Activated CD8-positive, alpha-beta memory T cell treated with anti-CD3 and anti-CD28 coated beads, Interleukin-2, amount 50 U/mL, for 1 hour (primary cell): ENCODE data around the gene MSI2.

Source experiments
- DNase-seq: peaks from one replicate; pipeline ENCODE4 v3.0.0-alpha.2; 2020; ENCODE audit errors: extremely low read depth

MSI2 gene

GRCh38 chr17:57316361-57316760 lies 60.0 kb downstream of the MSI2 start:
- no peak for DNase-seq

GRCh38 chr17:57317079-57317478 lies 60.8 kb downstream of the MSI2 start:
- no peak for DNase-seq

- no peak for DNase-seq
Observed at GRCh38 chr17:57318913-57319312, 62.6 kb downstream of the MSI2 start.

GRCh38 chr17:57319806-57320205 lies 63.5 kb downstream of the MSI2 start:
- DNase-seq: no peak

GRCh38 chr17:57323391-57323790 lies 67.1 kb downstream of the MSI2 start:
- DNase-seq: no peak

- DNase-seq: no peak
Observed at GRCh38 chr17:57324060-57324459, 67.7 kb downstream of the MSI2 start.

GRCh38 chr17:57324631-57325030 lies 68.3 kb downstream of the MSI2 start:
- DNase-seq: no peak

- no peak for DNase-seq
Observed at GRCh38 chr17:57326336-57326735, 70.0 kb downstream of the MSI2 start.

GRCh38 chr17:57326764-57327163 lies 70.4 kb downstream of the MSI2 start:
- DNase-seq: no peak

- no peak for DNase-seq
Observed at GRCh38 chr17:57327176-57327970, 71.0 kb downstream of the MSI2 start.

- no peak for DNase-seq
Observed at GRCh38 chr17:57328109-57328882, 72.0 kb downstream of the MSI2 start.

GRCh38 chr17:57329380-57330214 lies 73.3 kb downstream of the MSI2 start:
- DNase-seq: no peak

- no peak for DNase-seq
Observed at GRCh38 chr17:57330587-57330986, 74.3 kb downstream of the MSI2 start.

GRCh38 chr17:57331423-57331822 lies 75.1 kb downstream of the MSI2 start:
- no peak for DNase-seq

GRCh38 chr17:57332501-57332900 lies 76.2 kb downstream of the MSI2 start:
- no peak for DNase-seq

- DNase-seq: no peak
Observed at GRCh38 chr17:57335195-57335792, 79.0 kb downstream of the MSI2 start.

GRCh38 chr17:57337390-57337789 lies 81.1 kb downstream of the MSI2 start:
- DNase-seq: no peak

GRCh38 chr17:57338257-57338914 lies 82.1 kb downstream of the MSI2 start:
- DNase-seq: no peak

GRCh38 chr17:57340160-57340981 lies 84.0 kb downstream of the MSI2 start:
- DNase-seq: no peak
